ENCODE results near the gene CDH13. TPM values are rescaled to one million over a fixed set of nuclear protein-coding genes. Genes with fewer than 3 reads are reported as not detected.

The CDH13 gene
- total and polyA plus RNA-seq, 2 experiments from 2014 or later = 1.2 to 1.5 TPM

- no peak for DNase-seq (ENCODE audit: low spot score)
- no peak overlapping the region for H2AFZ ChIP-seq
- H3K4me3 ChIP-seq = no peak overlapping the region
- TF ChIP-seq EZH2 (IDR thresholded peaks at IDR 0.05; ENCODE audit: borderline replicate concordance) = no peak
- TF ChIP-seq EZH2phosphoT487 (IDR thresholded peaks at IDR 0.05; ENCODE audit: low read depth, severe bottlenecking, unreplicated experiment) = no peak
- TF ChIP-seq CTCF (IDR thresholded peaks at IDR 0.05; ENCODE audit: poor library complexity) = no peak
- H3K36me3 ChIP-seq (replicated peaks; ENCODE audit: insufficient read depth, low read depth) = no peaks in the 10 kb centered on the region
- no peak overlapping the region for H3K4me2 ChIP-seq
- H3K4me1 ChIP-seq (ENCODE audit: insufficient read depth) = no peaks in the 10 kb centered on the region
- WGBS (ENCODE audit: low lambda C conversion rate, missing lambda C conversion rate) = 92% methylated on average over 6 of the region's 6 CpGs
- no peaks in the 10 kb centered on the region for H3K79me2 ChIP-seq
- peaks cover 14% of the 10 kb centered on the region for H3K27me3 ChIP-seq
- no peaks in the 10 kb centered on the region for H3K9me2 ChIP-seq (replicated peaks; ENCODE audit: insufficient read depth)
- no peaks in the 10 kb centered on the region for H4K20me1 ChIP-seq (ENCODE audit: insufficient read depth, poor library complexity, severe bottlenecking)
- H3K9me3 ChIP-seq (ENCODE audit: low read depth) = no peaks in the 10 kb centered on the region
- H3K27ac ChIP-seq = no peak overlapping the region
Observed at GRCh38 chr16:83402160-83402814, 775.5 kb downstream of the CDH13 start.

- TF ChIP-seq CTCF (IDR thresholded peaks at IDR 0.05; ENCODE audit: poor library complexity) = no peak
- no peak for TF ChIP-seq EZH2phosphoT487 (IDR thresholded peaks at IDR 0.05; ENCODE audit: low read depth, severe bottlenecking, unreplicated experiment)
- no peak for TF ChIP-seq EZH2 (IDR thresholded peaks at IDR 0.05; ENCODE audit: borderline replicate concordance)
- WGBS (ENCODE audit: low lambda C conversion rate, missing lambda C conversion rate) = 66% methylated on average over 4 of the region's 4 CpGs
- DNase-seq (ENCODE audit: low spot score) = no peak
Observed at GRCh38 chr16:83402967-83403366, 776.2 kb downstream of the CDH13 start.

GRCh38 chr16:83403761-83404160 is 777.0 kb downstream of the CDH13 start:
- TF ChIP-seq EZH2 (IDR thresholded peaks at IDR 0.05; ENCODE audit: borderline replicate concordance) (no peak), CTCF (IDR thresholded peaks at IDR 0.05; ENCODE audit: poor library complexity) (no peak), EZH2phosphoT487 (IDR thresholded peaks at IDR 0.05; ENCODE audit: low read depth, severe bottlenecking, unreplicated experiment) (no peak)
- H4K20me1 ChIP-seq (ENCODE audit: insufficient read depth, poor library complexity, severe bottlenecking) = no peaks in the 10 kb centered on the region
- 85% methylated on average over 2 of the region's 2 CpGs for WGBS (ENCODE audit: low lambda C conversion rate, missing lambda C conversion rate)
- no peaks in the 10 kb centered on the region for H3K79me2 ChIP-seq
- H3K36me3 ChIP-seq (replicated peaks; ENCODE audit: insufficient read depth, low read depth) = no peaks in the 10 kb centered on the region
- H3K9me2 ChIP-seq (replicated peaks; ENCODE audit: insufficient read depth) = no peaks in the 10 kb centered on the region
- no peaks in the 10 kb centered on the region for H3K9me3 ChIP-seq (ENCODE audit: low read depth)
- H3K27me3 ChIP-seq = peaks cover 14% of the 10 kb centered on the region
- H3K4me1 ChIP-seq (ENCODE audit: insufficient read depth) = no peaks in the 10 kb centered on the region
- no peak overlapping the region for H2AFZ ChIP-seq
- H3K4me3 ChIP-seq = no peak overlapping the region
- H3K27ac ChIP-seq = no peak overlapping the region
- DNase-seq (ENCODE audit: low spot score) = no peak
- H3K4me2 ChIP-seq = no peak overlapping the region

More at GRCh38 chr16:83402967-83403366, 776.2 kb downstream of the CDH13 start:
- Histone ChIP-seq H3K36me3 (replicated peaks; ENCODE audit: insufficient read depth, low read depth) (no peaks in the 10 kb centered on the region), H3K9me3 (ENCODE audit: low read depth) (no peaks in the 10 kb centered on the region), H3K27ac (no peak overlapping the region), H2AFZ (no peak overlapping the region), H3K4me1 (ENCODE audit: insufficient read depth) (no peaks in the 10 kb centered on the region), H3K4me2 (no peak overlapping the region), H4K20me1 (ENCODE audit: insufficient read depth, poor library complexity, severe bottlenecking) (no peaks in the 10 kb centered on the region), H3K4me3 (no peak overlapping the region), H3K79me2 (no peaks in the 10 kb centered on the region), H3K9me2 (replicated peaks; ENCODE audit: insufficient read depth) (no peaks in the 10 kb centered on the region), H3K27me3 (peaks cover 14% of the 10 kb centered on the region)

Data from hepatocyte (in vitro differentiated cells).